HL-60 (cell line): ENCODE measurements around the gene LHX5.

Experiments used
- DNase-seq, 2 experiments: peaks; one replicate each; pipeline ENCODE4 v3.0.0-alpha.2; 2010 to 2020; ENCODE audit warnings: low read depth in 1 of 2, low spot score in 1 of 2
- H3K27ac ChIP-seq: fragments of 250-450 bp; sonication (Bioruptor Pico); replicated peaks from 2 replicates; pipeline ENCODE4 v1.5.1; 2020; ENCODE audit warnings: mild to moderate bottlenecking, moderate library complexity
- H3K27me3 ChIP-seq: fragments of 250-450 bp; sonication (Bioruptor Pico); 2 replicates; pipeline ENCODE4 v1.5.1; 2021; ENCODE audit warnings: mild to moderate bottlenecking, moderate library complexity; ENCODE audit not compliant: insufficient read depth, poor library complexity, severe bottlenecking
- H3K4me3 ChIP-seq: replicated peaks from 2 replicates; pipeline ENCODE4 v1.5.1; 2011; ENCODE audit warnings: mild to moderate bottlenecking, control low read depth, low read length; ENCODE audit not compliant: insufficient read depth
- GABPA ChIP-seq: IDR thresholded peaks from 2 replicates; pipeline ENCODE4 v1.6.1; 2012; ENCODE audit warnings: low read depth
- POLR2AphosphoS5 ChIP-seq: IDR thresholded peaks from 2 replicates; pipeline ENCODE4 v1.6.1; 2012; ENCODE audit warnings: low read depth
- REST ChIP-seq: IDR thresholded peaks from 2 replicates; pipeline ENCODE4 v1.6.1; 2012; ENCODE audit warnings: low read depth; ENCODE audit not compliant: insufficient replicate concordance
- SPI1 ChIP-seq: IDR thresholded peaks from 2 replicates; pipeline ENCODE4 v1.6.1; 2012; ENCODE audit warnings: low read depth, mild to moderate bottlenecking, borderline replicate concordance
- TF ChIP-seq, protein P1 (sequence below): IDR thresholded peaks from one replicate; pipeline ENCODE4 v1.5.1; 2011; ENCODE audit warnings: low read length, control low read depth, inconsistent platforms; ENCODE audit not compliant: insufficient read depth

The LHX5 gene

GRCh38 chr12:113466454-113467141, 5.1 kb downstream of the LHX5 start:
- Histone ChIP-seq H3K27me3 (peaks cover 85% of the 10 kb centered on the region), H3K27ac (no peak overlapping the region), H3K4me3 (no peak overlapping the region)
- no peak for DNase-seq
- TF ChIP-seq POLR2AphosphoS5 (no peak), GABPA (no peak)

DNA sequence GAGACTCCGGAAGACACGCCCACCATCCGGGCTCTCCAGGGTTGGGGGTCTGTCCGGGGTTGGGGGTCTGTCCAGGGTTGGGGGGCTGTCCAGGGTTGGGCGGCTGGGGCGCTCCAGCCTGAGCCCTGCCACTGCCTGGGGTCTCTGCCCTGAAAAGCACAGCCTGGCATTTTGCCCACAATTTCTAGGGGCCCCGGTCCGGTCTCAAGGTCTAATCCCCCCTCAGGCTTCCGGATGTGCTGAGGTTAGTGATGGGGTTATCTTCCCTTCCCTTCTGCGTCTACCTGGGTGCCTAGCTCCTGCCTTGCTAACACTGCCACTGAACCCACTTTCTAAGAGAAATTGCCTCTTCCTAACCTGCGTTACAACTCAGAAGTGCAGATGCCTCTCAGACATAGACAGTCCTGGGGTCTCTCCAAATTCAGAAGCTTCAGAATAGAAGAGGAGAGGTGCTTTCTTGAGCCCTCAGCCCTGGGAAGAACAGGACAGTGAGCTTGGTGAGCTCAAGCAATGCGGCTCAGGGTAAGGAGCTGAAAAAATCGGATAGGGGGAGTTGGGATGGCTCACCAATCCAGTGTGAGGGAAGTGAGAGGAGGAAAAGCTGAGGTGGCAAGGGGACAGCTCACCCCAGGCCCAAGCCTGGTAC, 5.7 kb downstream of the LHX5 start:
- no peak for DNase-seq
- TF ChIP-seq GABPA (no peak), SPI1 (no peak), POLR2AphosphoS5 (no peak), REST (no peak)
- TF ChIP-seq, protein P1, sequence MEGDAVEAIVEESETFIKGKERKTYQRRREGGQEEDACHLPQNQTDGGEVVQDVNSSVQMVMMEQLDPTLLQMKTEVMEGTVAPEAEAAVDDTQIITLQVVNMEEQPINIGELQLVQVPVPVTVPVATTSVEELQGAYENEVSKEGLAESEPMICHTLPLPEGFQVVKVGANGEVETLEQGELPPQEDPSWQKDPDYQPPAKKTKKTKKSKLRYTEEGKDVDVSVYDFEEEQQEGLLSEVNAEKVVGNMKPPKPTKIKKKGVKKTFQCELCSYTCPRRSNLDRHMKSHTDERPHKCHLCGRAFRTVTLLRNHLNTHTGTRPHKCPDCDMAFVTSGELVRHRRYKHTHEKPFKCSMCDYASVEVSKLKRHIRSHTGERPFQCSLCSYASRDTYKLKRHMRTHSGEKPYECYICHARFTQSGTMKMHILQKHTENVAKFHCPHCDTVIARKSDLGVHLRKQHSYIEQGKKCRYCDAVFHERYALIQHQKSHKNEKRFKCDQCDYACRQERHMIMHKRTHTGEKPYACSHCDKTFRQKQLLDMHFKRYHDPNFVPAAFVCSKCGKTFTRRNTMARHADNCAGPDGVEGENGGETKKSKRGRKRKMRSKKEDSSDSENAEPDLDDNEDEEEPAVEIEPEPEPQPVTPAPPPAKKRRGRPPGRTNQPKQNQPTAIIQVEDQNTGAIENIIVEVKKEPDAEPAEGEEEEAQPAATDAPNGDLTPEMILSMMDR, result no peak
- Histone ChIP-seq H3K27ac (no peak overlapping the region), H3K4me3 (no peak overlapping the region), H3K27me3 (peaks cover 78% of the 10 kb centered on the region)

DNA sequence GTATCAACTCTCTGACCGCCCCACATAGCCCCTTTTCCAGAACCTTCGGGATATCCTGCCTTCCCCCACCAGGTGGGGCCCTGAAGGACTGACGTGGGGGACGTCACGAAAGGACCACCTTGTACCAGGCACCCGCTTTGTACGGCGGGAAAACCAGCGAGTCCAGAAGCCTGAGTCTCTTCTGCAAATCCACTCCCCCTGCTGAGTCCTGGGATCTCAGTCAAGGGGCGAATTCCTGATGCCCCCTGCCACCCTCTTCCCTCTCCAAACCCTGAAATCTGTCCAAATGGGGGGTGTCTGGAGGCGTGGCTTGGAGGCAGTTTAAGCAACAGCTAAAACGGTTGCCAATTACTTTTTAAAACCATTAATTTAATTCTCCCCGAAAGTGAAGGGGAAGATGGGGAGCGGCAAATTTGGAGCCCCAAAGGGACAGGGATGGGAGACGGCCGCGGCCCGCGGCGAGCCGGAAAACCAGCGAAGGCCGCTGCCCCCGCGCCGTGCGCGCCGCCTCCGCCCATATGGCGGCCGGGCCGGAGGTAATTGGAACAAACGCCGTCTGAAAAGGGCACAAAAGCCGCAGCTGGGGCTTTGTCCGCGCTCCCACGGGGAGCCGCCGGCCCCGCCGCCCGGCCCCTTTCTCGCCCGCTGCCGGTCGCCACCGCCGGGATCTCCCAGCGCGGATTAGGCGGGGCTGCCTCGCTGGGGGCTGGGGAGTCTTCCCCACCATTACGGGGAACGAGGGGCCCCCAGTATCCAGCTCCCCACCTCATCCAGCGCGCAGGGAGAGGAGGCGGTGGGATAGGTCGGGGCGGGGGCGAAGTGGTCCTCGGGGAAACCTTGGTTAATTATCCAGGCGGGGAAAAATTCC, 6.6 kb downstream of the LHX5 start:
- TF ChIP-seq POLR2AphosphoS5, result no peak
- TF ChIP-seq, protein P1, result no peak
- TF ChIP-seq REST, result no peak
- DNase-seq, result no peak
- Histone ChIP-seq H3K4me3 (no peak overlapping the region), H3K27ac (no peak overlapping the region), H3K27me3 (peaks cover 70% of the 10 kb centered on the region)

- no peak overlapping the region for H3K27ac ChIP-seq
- H3K4me3 ChIP-seq, result no peak overlapping the region
- TF ChIP-seq GABPA (no peak), POLR2AphosphoS5 (no peak), REST (no peak), SPI1 (no peak)
- TF ChIP-seq, protein P1, result no peak
- H3K27me3 ChIP-seq, result peaks cover 63% of the 10 kb centered on the region
- no peak for DNase-seq
Measured at GRCh38 chr12:113464452-113464775, 7.3 kb downstream of the LHX5 start.
